GM21390 (cell line): ENCODE measurements around the gene PGPEP1.
"Not testable (repeated sequence)": the region's sequence is repeated elsewhere in the genome, so short reads cannot be mapped to it uniquely, and the experiment has no call there.

ENCODE experiments used
- ATAC-seq: cut with Tn5 transposase; IDR thresholded peaks from one replicate; pipeline ENCODE4 v1.9.1; 2021; ENCODE audit not compliant: unreplicated experiment

Gene PGPEP1

DNA sequence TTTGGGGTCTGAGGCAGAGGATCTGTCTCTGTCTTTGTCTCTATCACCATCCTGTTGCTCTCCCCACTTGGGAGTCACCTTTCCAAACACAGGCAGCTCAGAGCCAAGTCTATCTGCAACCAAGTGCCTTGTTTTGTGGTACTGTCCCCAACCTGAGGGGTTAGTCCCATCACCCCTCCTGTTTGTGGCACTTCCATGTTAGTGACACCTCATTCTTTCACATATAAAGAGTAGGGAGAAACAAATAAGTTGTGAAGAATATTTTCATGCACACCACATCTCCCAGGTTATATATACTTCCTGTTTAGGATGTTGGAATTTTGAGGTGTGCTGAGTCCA is 49.3 kb downstream of the PGPEP1 start:
- no peak for ATAC-seq

DNA sequence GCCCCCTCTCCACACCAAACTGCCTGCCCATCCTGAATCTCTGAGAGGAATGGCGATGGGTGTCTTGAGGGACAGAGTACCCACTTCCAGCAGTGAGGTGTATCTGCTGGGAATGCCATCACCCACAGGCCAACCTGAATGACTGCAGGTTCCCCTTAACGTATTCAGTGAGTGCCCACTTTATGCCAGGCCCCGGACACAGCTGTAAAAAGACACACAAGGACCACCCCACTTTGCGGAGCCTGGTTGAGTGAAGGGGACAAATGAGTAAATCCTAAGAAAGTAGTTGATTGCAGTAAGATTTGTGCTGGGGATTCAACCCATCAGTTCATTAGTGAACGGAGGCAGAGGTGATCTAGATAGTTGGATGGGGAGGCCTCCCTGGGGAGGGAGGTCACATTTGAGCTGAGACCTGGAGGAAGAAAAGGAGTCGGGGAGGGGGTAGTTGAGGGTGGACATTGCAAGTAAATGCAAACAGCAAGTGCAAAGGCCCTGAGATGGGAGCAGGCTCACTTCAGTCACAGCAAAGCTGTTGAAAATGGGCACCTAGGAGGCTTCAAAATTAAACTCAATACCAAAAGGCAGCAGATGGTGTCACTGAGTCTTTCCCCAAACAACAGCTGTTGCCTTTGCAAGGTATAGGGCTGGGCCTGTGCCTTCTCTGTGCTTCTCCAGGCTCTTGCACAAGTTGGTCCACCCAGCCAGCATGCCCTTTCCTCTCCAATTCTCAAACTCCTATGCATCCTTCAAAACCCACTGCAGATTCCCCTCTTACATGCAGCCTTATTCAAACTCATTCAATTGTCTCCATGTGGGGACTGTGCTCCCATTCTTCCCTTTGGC is 49.9 kb downstream of the PGPEP1 start:
- ATAC-seq, result no peak

DNA sequence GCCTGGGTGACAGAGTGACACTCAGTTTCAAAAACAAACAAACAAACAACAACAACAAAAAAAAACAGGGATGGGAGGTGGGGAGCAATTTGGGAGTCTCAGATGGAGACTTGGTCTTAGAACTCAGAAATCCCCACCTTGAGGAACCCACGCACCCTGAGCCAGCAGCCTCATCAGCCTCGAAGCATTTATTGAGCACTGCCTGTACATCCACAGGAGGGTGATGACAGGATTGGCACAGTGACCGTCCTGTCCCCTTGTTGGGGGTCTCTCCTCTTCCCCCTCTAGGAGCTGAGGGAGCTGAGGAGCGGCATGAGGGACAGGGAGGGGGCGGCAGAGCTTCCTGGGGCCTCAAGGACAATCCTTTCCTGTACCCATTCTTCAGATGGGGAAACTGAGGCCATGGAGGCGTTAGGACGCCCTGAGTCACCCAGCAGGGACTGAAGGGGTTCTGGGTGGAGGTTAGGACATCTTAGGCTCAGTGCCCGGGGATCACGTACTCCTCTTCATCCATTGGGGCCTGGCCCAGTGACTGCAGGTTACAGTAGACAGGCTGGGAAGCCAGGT is 51.2 kb downstream of the PGPEP1 start:
- ATAC-seq, result no peak

DNA sequence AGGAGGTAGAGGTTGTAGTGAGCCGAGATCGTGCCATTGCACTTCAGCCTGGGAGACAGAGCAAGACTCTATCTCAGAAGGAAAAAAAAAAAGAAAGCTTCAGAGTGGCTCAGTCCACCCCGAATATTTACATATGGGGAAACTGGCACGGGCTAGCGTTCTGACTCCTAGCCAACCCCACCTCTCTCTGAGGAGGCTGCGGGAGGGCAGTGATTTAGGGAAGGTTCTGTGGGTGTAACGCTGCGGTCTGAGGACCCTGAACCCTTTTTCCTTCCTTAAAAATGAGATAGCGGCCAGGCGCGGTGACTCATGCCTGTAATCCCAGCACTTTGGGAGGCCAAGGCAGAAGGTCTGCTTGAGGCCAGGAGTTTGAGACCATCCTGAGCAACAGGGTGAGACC is 52.0 kb downstream of the PGPEP1 start:
- no peak for ATAC-seq

DNA sequence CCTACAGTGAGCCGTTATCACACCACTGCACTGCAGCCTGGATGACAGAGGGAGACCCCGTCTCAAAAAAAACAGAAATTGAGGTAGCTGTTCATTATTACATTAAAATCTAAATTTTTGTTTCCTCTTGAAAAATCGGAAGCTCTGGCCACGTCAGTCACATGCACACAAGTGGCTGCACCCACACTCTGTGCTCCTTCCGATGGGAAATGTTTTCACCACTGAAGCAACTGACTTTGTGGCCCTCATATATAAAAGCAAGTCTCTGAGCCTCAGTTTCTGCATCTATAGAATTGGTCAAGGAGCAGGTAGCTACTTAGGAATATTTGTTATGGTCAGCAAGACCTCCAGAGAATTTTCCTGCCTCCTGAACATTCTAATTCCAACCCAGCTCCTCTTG is 52.5 kb downstream of the PGPEP1 start:
- no peak for ATAC-seq

DNA sequence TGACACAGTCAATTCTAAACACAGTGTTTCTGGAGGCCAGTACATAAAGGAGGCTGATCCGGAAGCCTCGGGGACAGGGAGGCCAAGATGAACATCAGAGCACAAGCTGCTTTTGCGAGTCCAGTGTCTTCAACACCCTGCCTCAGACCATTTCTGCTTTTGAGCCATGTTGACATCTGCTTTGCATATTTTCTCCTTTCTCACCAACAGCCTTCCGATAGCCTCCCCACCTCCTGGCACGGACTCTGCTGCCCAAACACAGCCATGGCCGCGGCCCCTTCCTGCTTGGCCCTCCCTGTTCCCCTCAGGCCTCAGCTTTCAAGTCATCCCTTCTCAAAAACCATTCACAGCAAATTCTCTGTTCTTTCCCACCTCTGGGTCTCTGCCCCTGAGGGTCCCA is 53.4 kb downstream of the PGPEP1 start:
- no peak for ATAC-seq

DNA sequence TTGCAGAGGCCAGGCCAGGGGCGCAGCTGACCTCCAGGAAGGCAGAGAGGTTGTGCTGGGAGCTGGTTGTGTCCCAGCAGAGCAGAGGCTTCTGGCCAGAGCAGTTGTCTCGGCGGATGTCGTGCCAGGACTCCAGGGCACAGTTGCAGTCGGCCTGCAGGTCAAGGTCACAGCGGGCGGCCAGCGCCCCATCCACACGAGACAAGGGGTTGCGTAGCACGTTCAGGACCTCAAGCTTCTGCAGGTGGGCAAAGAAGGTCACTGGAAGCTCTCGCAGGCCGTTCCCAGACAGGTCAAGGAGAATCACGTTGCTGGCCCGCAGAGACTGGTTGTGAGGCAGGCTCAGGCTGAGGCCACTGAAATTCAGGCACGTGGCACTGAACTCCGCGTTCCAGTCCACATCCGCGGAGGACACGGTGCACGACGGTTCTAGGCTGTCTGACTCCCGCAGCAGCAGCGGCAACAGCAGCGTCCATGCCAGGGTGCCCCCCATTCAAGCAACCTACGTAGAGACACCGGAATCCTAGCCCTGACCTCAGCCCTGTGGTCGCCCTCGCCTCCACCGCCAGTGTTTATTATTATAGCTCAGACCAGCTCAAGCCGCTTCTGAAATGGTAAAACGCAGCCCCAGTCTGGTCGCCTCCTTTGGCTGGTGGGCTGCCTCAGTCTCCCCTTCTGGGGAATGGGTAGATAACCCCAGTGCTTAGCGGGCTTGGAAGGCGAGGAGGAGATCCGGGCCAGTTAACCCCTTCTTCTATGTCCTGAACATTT is 56.3 kb downstream of the PGPEP1 start:
- ATAC-seq, result no peak

DNA sequence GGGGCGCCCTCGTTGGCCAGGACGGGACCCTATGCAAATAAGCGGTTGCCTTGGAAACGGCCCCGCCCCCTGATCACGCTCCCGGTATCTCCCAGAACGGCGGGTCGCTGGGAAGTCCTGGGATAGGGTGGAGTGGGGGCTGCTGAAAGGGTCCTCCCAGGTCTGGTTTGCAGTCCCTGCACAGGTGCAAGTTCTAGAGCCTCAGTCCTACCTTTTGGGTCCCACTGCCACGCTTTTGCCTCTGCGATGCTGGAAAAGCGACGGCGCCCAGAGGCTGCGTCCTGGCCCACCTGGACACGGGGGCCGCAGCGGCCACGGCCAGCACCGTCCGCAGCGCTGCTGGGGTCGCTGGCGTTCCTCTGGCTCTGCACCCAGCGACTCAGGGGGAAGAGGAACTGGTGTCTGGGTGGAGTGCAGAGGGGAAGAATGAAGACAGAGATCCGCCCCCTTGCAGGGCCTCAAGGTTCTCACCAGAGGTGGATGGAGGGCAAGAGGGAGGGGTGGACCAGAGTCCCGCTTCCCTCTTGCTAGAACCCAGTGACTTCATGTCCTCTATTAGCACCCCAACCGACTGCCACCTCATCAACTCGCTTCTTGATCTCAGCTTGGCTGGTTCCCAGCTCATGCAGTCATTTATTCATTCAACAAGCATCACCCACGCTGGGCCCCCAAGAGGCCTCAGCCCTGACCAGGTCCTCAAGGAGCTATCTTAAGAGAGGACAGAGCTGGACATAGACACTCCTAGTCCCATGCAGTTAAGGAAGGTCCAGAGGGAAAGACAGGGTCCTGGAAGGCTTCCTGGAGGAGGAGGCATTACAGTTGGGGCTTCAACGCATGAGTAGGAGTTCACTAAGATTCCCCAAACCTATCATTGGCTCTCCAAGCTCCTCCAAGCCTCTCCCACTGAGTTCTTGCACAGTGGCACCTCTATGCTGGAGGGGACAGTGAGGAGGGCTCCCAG is 57.1 kb downstream of the PGPEP1 start, which contains the start of gene LRRC25:
LRRC25 (minus strand) TSS at position 381 of the 961 bp plus-strand sequence. CDS start 659 bp downstream, outside the sequence.
- ATAC-seq, result no peak

DNA sequence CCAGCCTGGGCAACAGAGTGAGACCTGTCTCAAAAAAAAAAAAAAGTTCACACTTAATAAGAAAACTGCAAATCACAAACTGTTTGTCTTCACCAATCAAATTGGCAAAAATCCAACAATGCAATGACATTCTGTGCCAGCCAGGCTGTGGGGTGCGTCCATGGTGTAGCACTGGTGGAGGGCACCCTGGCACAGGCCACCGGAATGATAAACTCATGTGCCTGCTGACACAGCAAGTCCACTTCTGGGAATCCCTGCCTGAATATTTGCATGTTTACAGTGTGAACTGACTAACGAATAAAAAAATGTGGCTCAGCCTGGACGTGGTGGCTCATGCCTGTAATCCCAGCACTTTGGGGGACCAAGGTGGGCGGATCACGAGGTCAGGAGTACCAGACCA is 58.6 kb downstream of the PGPEP1 start:
- no peak for ATAC-seq

DNA sequence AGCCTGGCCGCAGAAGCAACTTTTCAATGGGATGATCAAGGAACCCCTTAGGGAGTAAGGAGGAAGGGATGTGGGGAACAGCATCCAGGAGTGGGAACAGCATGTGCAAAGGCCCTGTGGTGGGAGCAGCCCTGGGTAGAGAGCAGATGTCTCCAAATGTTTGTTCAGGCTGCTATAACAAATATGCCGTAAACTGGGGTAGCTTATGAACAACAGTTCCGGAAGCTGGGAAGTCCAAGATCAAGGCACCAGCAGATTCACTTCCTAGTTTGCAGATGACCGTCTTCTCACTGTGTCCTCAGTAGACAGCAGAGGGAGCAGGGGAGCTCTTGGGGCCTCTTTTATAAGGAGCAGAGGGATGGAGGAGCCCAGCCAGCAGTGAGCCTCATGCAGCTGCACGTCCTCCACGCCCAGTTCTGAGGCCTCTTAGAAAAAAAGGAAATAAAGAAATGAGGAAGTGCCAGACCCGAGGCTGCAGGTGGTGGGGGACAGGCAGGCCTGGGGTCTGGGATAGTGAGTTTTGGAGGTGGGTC is 61.2 kb downstream of the PGPEP1 start:
- ATAC-seq, result no peak

DNA sequence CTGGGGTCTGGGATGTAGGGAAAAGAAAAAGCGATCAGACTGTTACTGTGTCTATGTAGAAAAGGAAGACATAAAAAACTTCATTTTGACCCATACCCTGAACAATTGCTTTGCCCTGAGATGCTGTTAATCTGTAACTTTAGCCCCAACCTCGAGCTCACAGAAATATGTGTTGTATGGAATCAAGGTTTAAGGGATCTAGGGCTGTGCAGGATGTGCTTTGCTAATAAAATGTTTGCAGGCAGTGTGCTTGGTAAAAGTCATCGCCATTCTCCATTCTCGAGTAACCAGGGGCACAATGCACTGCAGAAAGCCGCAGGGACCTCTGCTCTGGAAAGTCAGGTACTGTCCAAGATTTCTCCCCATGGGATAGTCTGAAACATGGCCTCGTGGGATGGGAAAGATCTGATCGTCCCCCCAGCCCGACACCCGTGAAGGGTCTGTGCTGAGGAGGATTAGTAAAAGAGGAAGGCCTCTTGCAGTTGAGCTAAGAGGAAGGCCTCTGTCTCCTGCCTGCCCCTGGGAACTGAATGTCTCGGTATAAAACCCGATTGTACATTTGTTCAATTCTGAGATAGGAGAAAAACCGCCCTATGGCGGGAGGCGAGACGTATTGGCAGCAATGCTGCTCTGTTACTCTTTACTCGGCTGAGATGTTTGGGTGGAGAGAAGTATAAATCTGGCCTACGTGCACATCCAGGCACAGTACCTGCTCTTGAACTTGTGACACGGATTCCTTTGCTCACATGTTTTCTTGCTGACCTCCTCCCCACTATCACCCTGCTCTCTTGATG is 62.3 kb downstream of the PGPEP1 start:
- ATAC-seq, result not testable (repeated sequence)

DNA sequence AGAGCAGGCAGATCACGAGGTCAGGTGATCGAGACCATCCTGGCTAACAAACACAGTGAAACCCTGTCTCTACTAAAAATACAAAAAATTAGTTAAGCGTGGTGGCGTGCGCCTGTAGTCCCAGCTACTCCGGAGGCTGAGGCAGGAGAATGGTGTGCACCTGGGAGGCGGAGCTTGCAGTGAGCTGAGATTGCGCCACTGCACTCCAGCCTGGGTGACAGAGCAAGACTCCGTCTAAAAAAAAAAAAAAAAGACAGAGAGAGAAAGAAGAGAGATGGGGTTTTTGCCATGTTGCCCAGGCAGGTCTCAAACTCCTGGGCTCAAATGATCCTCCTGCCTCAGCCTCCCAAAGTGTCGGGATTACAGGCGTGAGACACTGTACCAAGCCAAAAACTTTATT is 65.4 kb downstream of the PGPEP1 start:
- ATAC-seq, result not testable (repeated sequence)

DNA sequence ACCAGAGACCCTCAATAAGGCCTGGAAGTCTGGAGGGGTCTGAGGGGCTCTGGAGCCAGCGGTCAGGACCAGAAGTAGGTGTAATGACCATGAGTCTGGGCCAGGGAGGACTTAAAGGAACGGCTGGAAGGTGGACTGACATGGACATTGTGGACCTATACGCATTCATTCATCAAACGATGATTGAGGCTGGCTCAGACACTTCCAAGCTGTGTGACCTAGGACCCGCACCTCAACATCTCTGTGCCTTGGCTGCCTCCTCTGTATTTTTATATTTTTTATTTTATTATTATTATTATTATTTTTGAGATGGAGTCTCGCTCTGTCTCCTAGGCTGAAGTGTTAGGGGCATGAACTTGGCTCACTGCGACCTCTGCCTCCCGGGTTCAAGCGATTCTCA is 66.4 kb downstream of the PGPEP1 start:
- no peak for ATAC-seq

DNA sequence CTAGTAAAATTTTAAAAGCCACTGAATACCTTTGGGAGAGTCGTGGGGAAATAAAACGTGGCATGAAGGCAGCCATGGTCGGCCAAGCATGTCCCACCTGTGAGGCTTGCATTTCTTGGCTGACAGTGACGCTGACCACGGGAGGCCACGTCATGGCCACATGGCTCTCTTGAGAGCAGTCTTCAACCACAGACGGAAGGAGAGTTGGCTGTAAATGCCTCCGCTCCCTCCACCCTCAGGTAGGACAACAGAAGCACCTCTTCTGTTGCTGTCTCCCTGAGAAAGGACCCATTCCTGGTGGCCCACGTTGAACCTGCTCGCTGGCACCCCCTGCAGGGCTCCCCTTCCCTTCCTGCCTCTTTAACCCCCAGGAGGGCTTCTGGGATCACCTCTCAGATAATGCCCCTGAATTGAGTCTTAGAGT is 67.7 kb downstream of the PGPEP1 start:
- ATAC-seq, result no peak

DNA sequence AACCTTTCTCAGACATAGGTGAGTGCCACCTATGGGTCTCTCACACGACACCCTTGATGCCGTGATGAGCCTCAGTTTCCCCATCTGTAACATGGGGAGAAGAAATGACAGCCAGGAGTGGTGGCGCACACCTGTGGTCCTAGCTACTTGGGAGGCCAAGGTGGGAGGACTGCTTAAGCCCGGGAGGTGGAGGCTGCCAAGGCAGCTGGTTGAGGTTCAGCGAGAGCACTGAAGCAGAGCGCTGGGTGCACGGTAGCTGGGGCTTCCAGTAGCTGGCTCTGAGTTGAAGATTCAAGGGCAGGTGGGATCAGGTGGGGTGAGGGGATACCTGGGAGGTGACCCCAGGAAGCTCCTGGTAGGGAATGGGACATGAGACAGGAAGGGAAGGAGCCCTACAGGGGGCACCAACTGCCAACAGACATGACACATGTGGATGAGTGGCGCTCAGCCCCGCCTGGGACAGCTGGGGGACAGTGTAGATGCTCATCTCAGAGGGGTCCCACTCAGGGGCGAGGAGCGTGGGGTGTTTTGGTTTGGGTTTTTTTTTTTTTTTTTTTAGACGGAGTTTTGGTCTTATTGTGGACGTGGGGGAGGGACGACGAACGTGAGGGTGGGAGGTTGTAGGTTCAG is 72.3 kb downstream of the PGPEP1 start:
- no peak for ATAC-seq

DNA sequence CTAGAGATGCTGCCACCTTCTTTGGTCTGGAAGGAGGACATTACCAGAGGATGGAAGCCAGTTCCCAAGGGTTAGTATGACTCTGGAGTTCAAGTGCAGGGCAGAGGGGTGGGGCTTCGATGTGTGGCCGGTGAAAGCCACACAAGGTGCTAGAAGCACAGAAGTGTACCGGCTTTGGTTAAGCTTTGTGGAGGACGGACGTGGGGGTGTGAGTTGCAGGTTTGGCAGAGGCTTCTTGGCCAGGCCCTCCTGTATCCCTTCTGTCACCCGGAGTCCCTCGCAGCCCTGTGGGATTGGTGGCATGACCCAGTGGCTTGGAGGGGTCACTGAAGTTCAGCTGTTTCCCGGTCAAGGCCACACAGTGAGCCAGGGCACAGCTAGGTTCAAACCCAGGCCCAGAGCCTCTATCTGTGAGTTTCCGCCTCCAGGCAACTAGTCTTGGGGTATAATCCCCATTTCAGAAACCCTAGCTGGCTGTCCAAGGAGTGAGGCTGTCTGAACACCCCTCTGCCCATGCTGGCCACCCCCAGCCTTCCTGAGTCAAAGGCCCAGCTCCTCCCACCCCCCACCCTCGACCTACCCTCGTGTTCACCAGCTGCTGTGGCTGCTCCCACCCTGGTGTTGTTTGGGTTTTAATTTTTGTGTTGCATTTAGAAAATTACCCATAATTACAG is 74.2 kb downstream of the PGPEP1 start:
- ATAC-seq, result no peak

DNA sequence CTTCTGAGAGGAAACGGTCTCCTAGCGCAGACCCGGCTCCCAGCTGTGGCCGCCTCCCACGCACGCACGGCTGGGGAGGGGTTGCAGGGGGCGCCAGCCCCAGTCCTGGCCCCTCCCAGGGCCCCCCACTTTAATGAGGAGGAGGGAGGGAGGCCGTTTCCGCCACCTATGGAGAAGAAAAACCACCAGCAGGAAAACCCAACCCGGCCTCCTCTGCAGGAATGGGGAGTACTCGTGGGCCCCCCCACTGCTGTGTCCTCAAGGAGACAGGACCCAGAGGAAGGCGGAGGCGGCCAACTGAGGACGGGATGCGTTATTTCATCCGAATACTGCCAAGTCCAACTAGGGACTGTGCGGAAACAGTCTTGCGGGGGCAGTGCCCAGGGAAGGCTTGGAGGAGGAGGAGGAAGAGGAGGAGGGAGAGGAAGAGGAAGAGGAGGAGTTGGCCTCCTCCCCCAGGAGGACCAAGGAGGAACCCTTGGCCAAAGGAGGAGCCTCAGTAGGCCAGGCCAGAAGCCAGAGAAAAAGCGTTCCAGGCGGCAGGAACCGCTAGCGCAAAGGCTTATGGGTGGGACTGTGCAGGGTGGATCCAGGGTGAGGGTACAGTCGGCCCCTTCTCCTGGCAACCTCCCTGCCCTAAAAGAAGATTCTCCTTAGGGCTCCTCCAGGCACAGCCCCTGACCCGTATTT is 74.9 kb downstream of the PGPEP1 start:
- ATAC-seq, result no peak

DNA sequence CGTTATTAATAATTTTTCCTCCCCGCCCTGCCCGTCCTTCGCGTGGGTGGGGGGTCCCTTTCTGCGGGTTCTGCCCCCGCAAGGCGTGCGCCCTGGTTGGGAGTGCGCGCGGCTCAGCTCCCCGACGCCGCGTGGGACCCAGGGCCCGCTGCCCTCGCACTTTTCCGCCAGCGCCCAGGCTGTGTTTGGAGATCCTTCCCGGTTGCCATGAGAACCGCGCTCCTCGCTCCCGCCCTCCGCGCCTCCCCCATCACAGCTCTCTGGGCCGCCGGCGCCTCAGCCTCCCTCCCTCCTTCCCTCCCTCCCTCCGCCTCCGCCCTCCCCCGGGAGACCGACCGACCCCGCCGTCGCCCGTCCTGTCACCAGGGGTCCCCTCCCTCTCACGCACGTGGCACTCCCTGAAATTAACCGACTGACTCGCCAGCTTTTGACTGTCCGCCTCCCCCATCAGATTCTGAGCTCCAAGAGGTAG is 76.4 kb downstream of the PGPEP1 start:
- ATAC-seq, result no peak
